Cardiac muscle cell (in vitro differentiated cells and primary cell): ENCODE data around the gene FAM181A. TPM values are rescaled to one million over a fixed set of nuclear protein-coding genes. Genes with fewer than 3 reads are reported as not detected.

ENCODE experiments used
- DNase-seq, 2 donors: peaks; one replicate each; pipeline versions ENCODE4 v3.0.0 to v3.0.0-alpha.2; 2010 to 2017; ENCODE audit warnings: low read depth in 1 of 2, low spot score in 1 of 2
- H3K27ac ChIP-seq: fragments of 200-600 bp; sonication (generic); 2 replicates; pipeline ENCODE4 v1.5.1; 2016
- H3K27me3 ChIP-seq: fragments of 200-600 bp; sonication (generic); 2 replicates; pipeline ENCODE4 v1.6.0; 2016; ENCODE audit warnings: control low read depth
- H3K36me3 ChIP-seq: fragments of 200-600 bp; sonication (generic); 2 replicates; pipeline ENCODE4 v1.5.1; 2016; ENCODE audit warnings: control low read depth
- H3K4me1 ChIP-seq: fragments of 200-600 bp; sonication (generic); 2 replicates; pipeline ENCODE4 v1.8.1; 2017; ENCODE audit warnings: low read depth, mild to moderate bottlenecking, mixed run types
- H3K4me3 ChIP-seq: fragments of 200-600 bp; sonication (generic); 2 replicates; pipeline ENCODE4 v1.5.1; 2016; ENCODE audit warnings: mild to moderate bottlenecking
- H3K9me3 ChIP-seq: fragments of 200-600 bp; sonication (generic); 2 replicates; pipeline ENCODE4 v1.5.1; 2017; ENCODE audit warnings: low read depth, mild to moderate bottlenecking, control low read depth
- polyA plus RNA-seq: library from polyadenylated mRNA; unstranded; fragments of >200 nt; fragmentation: Nextera tagmentation; extraction: Ambion mirVana; gene quantifications from 2 replicates; pipeline ENCODE4 v1.2.1, GENCODE V29; 2016
- total RNA-seq: library from RNA; depleted of rRNA; stranded (reverse); fragments of >200 nt; gene quantifications from 2 replicates; pipeline ENCODE4 v1.2.3, GENCODE V29; 2016
- TF ChIP-seq, protein P1 (sequence below): IDR thresholded peaks from 2 replicates; pipeline ENCODE4 v1.5.1; 2012; ENCODE audit warnings: low read depth, mild to moderate bottlenecking, low read length

FAM181A gene
- total and polyA plus RNA-seq, 2 experiments from 2014 or later, result not detected

DNA sequence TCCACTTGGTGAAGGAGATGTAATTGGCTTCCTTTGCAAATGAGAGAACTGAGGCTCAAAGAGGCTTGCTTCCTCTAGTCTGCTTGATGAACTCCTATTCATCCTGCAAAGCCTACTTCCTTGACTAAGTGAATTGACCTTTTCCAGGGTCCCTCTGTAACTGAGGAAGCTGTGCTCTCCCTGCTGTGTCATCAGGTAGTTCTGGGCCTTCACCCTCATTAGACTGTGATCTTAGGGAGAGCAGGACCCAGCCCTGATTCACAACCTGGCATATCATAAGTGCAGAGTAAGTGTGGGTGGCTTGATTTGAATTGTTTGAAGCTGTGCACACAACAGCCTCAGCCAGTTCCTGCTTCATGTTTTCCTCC lies 32.9 kb downstream of the FAM181A start:
- Histone ChIP-seq H3K27ac (peak overlapping the region; percentile 95), H3K9me3 (no peaks in the 10 kb centered on the region), H3K4me3 (no peak overlapping the region), H3K36me3 (no peaks in the 10 kb centered on the region), H3K27me3 (no peaks in the 10 kb centered on the region), H3K4me1 (peaks cover 45% of the 10 kb centered on the region)
- DNase-seq, result no peak
- TF ChIP-seq, protein P1, sequence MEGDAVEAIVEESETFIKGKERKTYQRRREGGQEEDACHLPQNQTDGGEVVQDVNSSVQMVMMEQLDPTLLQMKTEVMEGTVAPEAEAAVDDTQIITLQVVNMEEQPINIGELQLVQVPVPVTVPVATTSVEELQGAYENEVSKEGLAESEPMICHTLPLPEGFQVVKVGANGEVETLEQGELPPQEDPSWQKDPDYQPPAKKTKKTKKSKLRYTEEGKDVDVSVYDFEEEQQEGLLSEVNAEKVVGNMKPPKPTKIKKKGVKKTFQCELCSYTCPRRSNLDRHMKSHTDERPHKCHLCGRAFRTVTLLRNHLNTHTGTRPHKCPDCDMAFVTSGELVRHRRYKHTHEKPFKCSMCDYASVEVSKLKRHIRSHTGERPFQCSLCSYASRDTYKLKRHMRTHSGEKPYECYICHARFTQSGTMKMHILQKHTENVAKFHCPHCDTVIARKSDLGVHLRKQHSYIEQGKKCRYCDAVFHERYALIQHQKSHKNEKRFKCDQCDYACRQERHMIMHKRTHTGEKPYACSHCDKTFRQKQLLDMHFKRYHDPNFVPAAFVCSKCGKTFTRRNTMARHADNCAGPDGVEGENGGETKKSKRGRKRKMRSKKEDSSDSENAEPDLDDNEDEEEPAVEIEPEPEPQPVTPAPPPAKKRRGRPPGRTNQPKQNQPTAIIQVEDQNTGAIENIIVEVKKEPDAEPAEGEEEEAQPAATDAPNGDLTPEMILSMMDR, result no peak

DNA sequence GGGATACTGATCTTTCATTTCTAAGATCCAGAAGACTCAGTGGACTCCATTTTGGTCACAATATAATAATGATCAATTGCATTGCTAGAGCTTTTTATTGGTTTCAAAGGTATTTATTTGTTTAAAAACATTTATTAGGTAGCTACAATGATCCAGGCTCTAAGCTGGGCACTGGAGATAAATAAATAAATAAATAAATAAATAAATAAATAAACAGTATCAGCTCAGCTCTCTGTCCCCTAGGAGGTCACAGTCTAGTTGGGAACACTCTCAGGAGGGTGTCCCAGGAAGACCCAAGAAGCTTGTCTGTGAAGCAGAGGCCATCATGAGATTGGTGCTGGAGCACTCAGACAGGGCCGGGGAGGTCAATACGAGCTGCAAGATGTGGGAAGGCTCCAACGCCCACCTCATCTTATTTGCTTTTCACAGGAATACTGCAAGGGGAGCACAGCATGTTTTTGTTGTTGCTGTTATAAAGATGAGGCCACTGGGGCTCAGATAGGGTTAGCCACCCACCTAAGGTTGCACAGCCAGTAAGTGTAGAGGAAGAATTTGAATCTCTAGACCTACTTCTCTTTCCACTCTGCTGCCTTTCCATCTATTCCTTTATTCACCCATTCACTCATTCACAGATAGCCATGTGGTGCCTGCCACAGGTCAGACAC lies 33.8 kb downstream of the FAM181A start:
- no peaks in the 10 kb centered on the region for H3K36me3 ChIP-seq
- no peaks in the 10 kb centered on the region for H3K9me3 ChIP-seq
- H3K27me3 ChIP-seq, result no peaks in the 10 kb centered on the region
- peaks cover 40% of the 10 kb centered on the region for H3K4me1 ChIP-seq
- H3K27ac ChIP-seq, result peak overlapping the region; percentile 38
- TF ChIP-seq, protein P1, result no peak
- H3K4me3 ChIP-seq, result no peak overlapping the region
- DNase-seq, result no peak

DNA sequence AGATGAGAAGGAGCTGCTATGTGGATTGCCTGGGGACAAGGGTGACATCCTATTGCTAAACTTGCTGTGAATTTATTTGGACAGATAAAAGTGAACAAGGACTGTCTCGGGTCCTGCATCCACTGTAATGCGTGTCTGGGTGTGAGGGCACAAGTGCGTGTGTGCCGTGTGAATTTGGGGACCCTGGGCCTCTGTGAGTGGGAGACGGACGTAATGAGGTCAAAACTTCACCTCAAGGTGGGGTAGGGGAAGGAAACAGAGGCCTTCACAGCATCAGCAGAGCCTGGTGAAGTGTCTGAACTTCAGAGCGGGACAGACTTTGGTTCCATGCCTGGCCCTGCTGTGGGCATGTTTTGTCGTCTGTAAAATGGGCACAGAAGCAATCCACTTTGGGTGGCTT lies 34.5 kb downstream of the FAM181A start:
- no peak for DNase-seq
- H3K4me1 ChIP-seq, result peaks cover 33% of the 10 kb centered on the region
- H3K36me3 ChIP-seq, result no peaks in the 10 kb centered on the region
- no peak overlapping the region for H3K4me3 ChIP-seq
- no peaks in the 10 kb centered on the region for H3K9me3 ChIP-seq
- no peak overlapping the region for H3K27ac ChIP-seq
- TF ChIP-seq, protein P1, result no peak
- no peaks in the 10 kb centered on the region for H3K27me3 ChIP-seq

DNA sequence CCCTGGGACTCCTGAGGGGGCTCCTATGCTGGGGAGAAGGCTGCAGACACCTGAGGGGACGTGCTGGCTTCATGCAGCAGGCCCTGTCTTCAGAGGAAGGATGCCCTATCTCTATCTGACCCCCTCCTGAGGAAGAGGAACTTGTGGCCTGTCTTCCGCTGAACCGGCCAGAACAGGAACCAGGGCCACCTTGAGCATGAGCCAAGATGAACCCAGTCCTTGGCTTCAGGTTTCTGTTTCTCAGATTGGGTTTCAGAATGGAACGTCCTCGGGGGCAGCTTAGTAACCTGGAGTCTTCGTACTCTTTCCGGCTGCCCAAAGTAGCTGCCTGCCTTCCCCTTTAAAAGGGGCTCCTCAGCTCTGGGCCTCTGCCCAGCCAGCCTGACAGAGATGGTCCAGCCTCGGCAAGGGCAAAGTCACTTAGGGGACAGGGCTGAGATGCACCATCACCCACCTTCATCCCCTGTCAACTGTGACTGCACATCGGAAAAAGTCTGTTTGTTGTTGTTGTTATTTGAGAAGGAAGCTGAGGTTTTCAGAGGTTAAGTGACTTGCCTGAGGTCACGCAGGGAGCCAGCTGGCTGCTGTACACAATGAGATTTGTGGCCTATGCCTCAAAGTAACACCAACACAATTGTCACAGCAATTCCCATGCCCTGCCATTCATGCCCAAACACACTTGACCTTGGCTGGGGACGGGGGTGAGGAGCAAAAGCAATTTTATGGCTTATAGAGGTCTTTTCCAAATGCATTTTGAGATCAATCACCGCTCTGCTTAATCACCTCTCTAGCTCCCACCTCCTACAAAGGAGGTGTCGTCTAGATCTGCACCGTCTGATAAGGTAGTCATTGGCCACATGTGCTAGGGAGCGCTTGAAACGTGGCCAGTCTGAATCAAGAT lies 35.8 kb downstream of the FAM181A start:
- Histone ChIP-seq H3K27ac (peak overlapping the region; percentile 29), H3K36me3 (no peaks in the 10 kb centered on the region), H3K4me1 (peaks cover 22% of the 10 kb centered on the region), H3K27me3 (no peaks in the 10 kb centered on the region), H3K4me3 (no peak overlapping the region), H3K9me3 (no peaks in the 10 kb centered on the region)
- no peak for DNase-seq
- TF ChIP-seq, protein P1, result no peak

DNA sequence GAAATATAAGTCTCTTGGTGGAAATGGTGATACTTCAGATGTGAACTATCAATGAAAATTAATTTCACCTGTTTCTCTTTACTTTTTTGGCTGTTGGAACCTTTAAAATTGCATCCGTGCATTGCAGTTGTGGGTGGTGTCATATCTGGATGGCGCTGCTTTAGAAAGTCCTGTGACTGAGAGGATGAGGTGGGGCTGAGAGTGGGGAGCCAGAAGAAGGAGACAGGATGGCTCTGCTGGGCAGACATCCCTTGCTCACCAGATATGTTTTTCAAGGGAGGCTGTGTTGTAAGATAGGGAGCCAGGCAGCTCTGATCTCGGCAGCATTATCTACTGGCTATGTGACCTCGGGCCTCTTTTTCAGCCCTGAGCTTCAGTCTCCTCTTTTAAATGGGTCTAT lies 36.5 kb downstream of the FAM181A start:
- H3K4me1 ChIP-seq, result peaks cover 14% of the 10 kb centered on the region
- H3K27me3 ChIP-seq, result no peaks in the 10 kb centered on the region

More for the DNA sequence above, 36.5 kb downstream of the FAM181A start:
- DNase-seq, result no peak
- TF ChIP-seq, protein P1, result no peak
- no peak overlapping the region for H3K27ac ChIP-seq
- H3K36me3 ChIP-seq, result no peaks in the 10 kb centered on the region
- H3K9me3 ChIP-seq, result no peaks in the 10 kb centered on the region
- no peak overlapping the region for H3K4me3 ChIP-seq
